Measurements from ENCODE around the gene FLNB. TPM values are rescaled to one million over a fixed set of nuclear protein-coding genes. Genes with fewer than 3 reads are reported as not detected.

The FLNB gene
- total RNA-seq, 4 donors from 2014 or later: 282 to 707 (median 563) TPM

- DNase-seq: no peak
- H3K9me3 ChIP-seq: no peaks in the 10 kb centered on the region
- in situ Hi-C loops (cut with MboI; ENCODE audit: low pct_ligation_motif_present in 1 of 4, low pct_unique_long_range_greater_than_20kb in 1 of 4, low sequenced_read_pairs in 3 of 4) (loop anchor here (5.0 to 25.0 kb wide), 4 partner anchors 112 to 340 kb away; no protein-coding TSS in a partner anchor), intact Hi-C loops (cut with DNase I; ENCODE audit: low total_unique reads) (no loop called here)
- H3K4me3 ChIP-seq: no peak overlapping the region
- 83 to 92% methylated on average over 2 to 7 of the region's 7 CpGs for WGBS, 2 donors (ENCODE audit: low coverage in 1 of 2)
- H3K27me3 ChIP-seq: no peaks in the 10 kb centered on the region
- no peak overlapping the region for H3K27ac ChIP-seq
- TF ChIP-seq POLR2AphosphoS5 (IDR thresholded peaks at IDR 0.05) (no peak), CTCF (IDR thresholded peaks at IDR 0.05) (no peak), POLR2A (IDR thresholded peaks at IDR 0.05) (no peak), EP300 (IDR thresholded peaks at IDR 0.05; ENCODE audit: low read depth) (no peak)
- H3K4me1 ChIP-seq: peaks cover 0 to 10% (median 0%) of the 10 kb centered on the region in 4 donors
- H3K36me3 ChIP-seq: no peaks in the 10 kb centered on the region
Observed at GRCh38 chr3:58184982-58185360, 176.7 kb downstream of the FLNB start.

- H3K4me3 ChIP-seq: no peak overlapping the region
- no peaks in the 10 kb centered on the region for H3K9me3 ChIP-seq
- H3K27me3 ChIP-seq: no peaks in the 10 kb centered on the region
- WGBS, 2 donors (ENCODE audit: low coverage in 1 of 2): 53% methylated on average over 6 of the region's 6 CpGs; no CpG with 5 or more reads in 1 of the 2 donors
- in situ Hi-C loops (cut with MboI; ENCODE audit: low pct_ligation_motif_present in 1 of 4, low pct_unique_long_range_greater_than_20kb in 1 of 4, low sequenced_read_pairs in 3 of 4): loop anchor here in 3 of 4 donors (5.0 to 25.0 kb wide), 3 partner anchors 114 to 337 kb away; no protein-coding TSS in a partner anchor
- H3K27ac ChIP-seq: no peak overlapping the region
- DNase-seq: no peak
- no peaks in the 10 kb centered on the region for H3K36me3 ChIP-seq
- TF ChIP-seq EP300 (IDR thresholded peaks at IDR 0.05; ENCODE audit: low read depth): no peak
- TF ChIP-seq POLR2AphosphoS5 (IDR thresholded peaks at IDR 0.05): no peak
- no peak for TF ChIP-seq CTCF (IDR thresholded peaks at IDR 0.05)
- no peak for TF ChIP-seq POLR2A (IDR thresholded peaks at IDR 0.05)
- intact Hi-C loops (cut with DNase I; ENCODE audit: low total_unique reads): no loop called here
- H3K4me1 ChIP-seq: peaks cover 0 to 7% (median 0%) of the 10 kb centered on the region in 4 donors
Observed at GRCh38 chr3:58188173-58188564, 179.9 kb downstream of the FLNB start.

GRCh38 chr3:58188921-58189451 lies 180.8 kb downstream of the FLNB start:
- intact Hi-C loops (cut with DNase I; ENCODE audit: low total_unique reads) (no loop called here), in situ Hi-C loops (cut with MboI; ENCODE audit: low pct_ligation_motif_present in 1 of 4, low pct_unique_long_range_greater_than_20kb in 1 of 4, low sequenced_read_pairs in 3 of 4) (loop anchor here in 3 of 4 donors (5.0 to 25.0 kb wide), 3 partner anchors 113 to 336 kb away; no protein-coding TSS in a partner anchor)
- Histone ChIP-seq H3K36me3 (no peaks in the 10 kb centered on the region), H3K27ac (no peak overlapping the region), H3K4me1 (peaks cover 0 to 7% (median 0%) of the 10 kb centered on the region in 4 donors), H3K9me3 (no peaks in the 10 kb centered on the region), H3K4me3 (no peak overlapping the region), H3K27me3 (no peaks in the 10 kb centered on the region)
- DNase-seq: no peak
- TF ChIP-seq EP300 (IDR thresholded peaks at IDR 0.05; ENCODE audit: low read depth) (no peak), POLR2A (IDR thresholded peaks at IDR 0.05) (no peak), POLR2AphosphoS5 (IDR thresholded peaks at IDR 0.05) (no peak), CTCF (IDR thresholded peaks at IDR 0.05) (no peak)
- 50 to 74% methylated on average over 1 to 10 of the region's 10 CpGs for WGBS, 2 donors (ENCODE audit: low coverage in 1 of 2)

GRCh38 chr3:58189691-58190090 lies 181.5 kb downstream of the FLNB start:
- in situ Hi-C loops (cut with MboI; ENCODE audit: low pct_ligation_motif_present in 1 of 4, low pct_unique_long_range_greater_than_20kb in 1 of 4, low sequenced_read_pairs in 3 of 4): loop anchor here in 3 of 4 donors (5.0 to 25.0 kb wide), 3 partner anchors 113 to 335 kb away; no protein-coding TSS in a partner anchor
- Histone ChIP-seq H3K9me3 (no peaks in the 10 kb centered on the region), H3K4me1 (peaks cover 0 to 7% (median 0%) of the 10 kb centered on the region in 4 donors), H3K4me3 (no peak overlapping the region), H3K36me3 (no peaks in the 10 kb centered on the region), H3K27ac (no peak overlapping the region), H3K27me3 (no peaks in the 10 kb centered on the region)
- TF ChIP-seq CTCF (IDR thresholded peaks at IDR 0.05) (no peak), POLR2AphosphoS5 (IDR thresholded peaks at IDR 0.05) (no peak), EP300 (IDR thresholded peaks at IDR 0.05; ENCODE audit: low read depth) (no peak), POLR2A (IDR thresholded peaks at IDR 0.05) (no peak)
- 73 to 79% methylated on average over 2 to 5 of the region's 5 CpGs for WGBS, 2 donors (ENCODE audit: low coverage in 1 of 2)
- intact Hi-C loops (cut with DNase I; ENCODE audit: low total_unique reads): no loop called here
- DNase-seq: no peak
